PC-3 (cell line): ENCODE results near the gene SULT2B1. TPM values are rescaled to one million over a fixed set of nuclear protein-coding genes. Genes with fewer than 3 reads are reported as not detected.
"Not testable (repeated sequence)": the region's sequence is repeated elsewhere in the genome, so short reads cannot be mapped to it uniquely, and the experiment has no call there.

ENCODE experiments used
- ATAC-seq: fragments of 200-7000 bp; cut with Tn5 transposase; 2 replicates; pipeline ENCODE4 v1.9.1; 2020; ENCODE audit warnings: mild to moderate bottlenecking, moderate library complexity
- BruUV-seq: library from RNA; stranded (reverse); fragments of 400-500 nt; replicated peaks from 2 replicates; lab custom pipeline; 2021; lab: Mats Ljungman, UMichigan
- CTCF ChIA-PET: fragments of 300-600 bp; sonication (Branson Sonifier 250); formaldehyde crosslinking; loops from one replicate; lab custom pipeline; 2022; ENCODE audit warnings: antibody characterized with exemption; lab: Charles Lee
- POLR2A ChIA-PET: fragments of 300-600 bp; sonication (Branson Sonifier 250); formaldehyde crosslinking; loops from one replicate; lab custom pipeline; 2022; ENCODE audit warnings: antibody characterized with exemption; ENCODE audit not compliant: unreplicated experiment; lab: Charles Lee
- DNase-seq: peaks from one replicate; pipeline ENCODE4 v3.0.0-alpha.2; 2015
- H2AFZ ChIP-seq: fragments of 300-600 bp; sonication (generic); 2 replicates; pipeline ENCODE4 v1.6.0; 2016; ENCODE audit warnings: antibody characterized with exemption, low read length
- H3F3A ChIP-seq: fragments of 300-600 bp; sonication (generic); one replicate; pipeline ENCODE4 v1.6.0; 2017; ENCODE audit warnings: antibody characterized with exemption, low read length, control low read depth, mild to moderate bottlenecking; ENCODE audit not compliant: unreplicated experiment
- H3K27ac ChIP-seq: fragments of 300-600 bp; sonication (generic); 2 replicates; pipeline ENCODE4 v1.5.1; 2016; ENCODE audit warnings: mild to moderate bottlenecking, low read length
- H3K27me3 ChIP-seq: fragments of 300-600 bp; sonication (generic); 2 replicates; pipeline ENCODE4 v1.6.1; 2016; ENCODE audit warnings: low read length, mixed read lengths
- H3K36me3 ChIP-seq: fragments of 300-600 bp; sonication (generic); 2 replicates; pipeline ENCODE4 v1.6.1; 2016; ENCODE audit warnings: low read depth, mixed run types, low read length, mixed read lengths
- H3K4me1 ChIP-seq: fragments of 300-600 bp; sonication (generic); 2 replicates; pipeline ENCODE4 v1.5.1; 2016; ENCODE audit warnings: low read length; ENCODE audit not compliant: insufficient read depth
- H3K4me2 ChIP-seq: fragments of 300-600 bp; sonication (generic); 2 replicates; pipeline ENCODE4 v1.6.0; 2016; ENCODE audit warnings: low read length
- H3K4me3 ChIP-seq: fragments of 300-600 bp; sonication (generic); 2 replicates; pipeline ENCODE4 v1.5.1; 2016; ENCODE audit warnings: mild to moderate bottlenecking, low read length, mixed read lengths
- H3K79me2 ChIP-seq: fragments of 300-600 bp; sonication (generic); 2 replicates; pipeline ENCODE4 v1.6.1; 2017; ENCODE audit warnings: low read length, mixed read lengths
- H3K9ac ChIP-seq: fragments of 300-600 bp; sonication (generic); 2 replicates; pipeline ENCODE4 v1.6.0; 2016; ENCODE audit warnings: mild to moderate bottlenecking, low read length
- H3K9me2 ChIP-seq: fragments of 300-600 bp; sonication (generic); replicated peaks from 2 replicates; pipeline ENCODE4 v1.6.1; 2016; ENCODE audit warnings: mixed run types, low read length, mixed read lengths
- H3K9me3 ChIP-seq: fragments of 300-600 bp; sonication (generic); 2 replicates; pipeline ENCODE4 v1.6.1; 2016; ENCODE audit warnings: low read length, mixed read lengths
- H4K20me1 ChIP-seq: fragments of 300-600 bp; sonication (generic); 2 replicates; pipeline ENCODE4 v1.6.1; 2016; ENCODE audit warnings: low read length, mixed read lengths
- EZH2 ChIP-seq: fragments of 300-600 bp; sonication (generic); IDR thresholded peaks from one replicate; pipeline ENCODE4 v1.6.1; 2017; ENCODE audit warnings: antibody characterized with exemption, mild to moderate bottlenecking, low read length; ENCODE audit not compliant: unreplicated experiment
- EZH2phosphoT487 ChIP-seq: fragments of 300-600 bp; sonication (generic); IDR thresholded peaks from 2 replicates; pipeline ENCODE4 v1.6.1; 2018; ENCODE audit warnings: mild to moderate bottlenecking, antibody characterized with exemption, low read length, borderline replicate concordance
- intact Hi-C: fragments of 100-400 bp; cut with micrococcal nuclease; formaldehyde crosslinking; loops from 2 replicates; pipeline ENCODE4 v1.9.0; 2023
- total RNA-seq: library from RNA; depleted of rRNA; stranded (reverse); fragments of >200 nt; gene quantifications from 2 replicates; pipeline ENCODE4 v1.2.3, GENCODE V29; 2014
- TF ChIP-seq, protein P1 (sequence below): fragments of 300-600 bp; sonication (generic); conservative IDR thresholded peaks from 2 replicates; pipeline ENCODE4 v1.5.1; 2017; ENCODE audit warnings: antibody characterized with exemption, low read depth, mild to moderate bottlenecking, low read length

SULT2B1 gene
- total RNA-seq, 1 experiment from 2014 or later, result 6.7 TPM

DNA sequence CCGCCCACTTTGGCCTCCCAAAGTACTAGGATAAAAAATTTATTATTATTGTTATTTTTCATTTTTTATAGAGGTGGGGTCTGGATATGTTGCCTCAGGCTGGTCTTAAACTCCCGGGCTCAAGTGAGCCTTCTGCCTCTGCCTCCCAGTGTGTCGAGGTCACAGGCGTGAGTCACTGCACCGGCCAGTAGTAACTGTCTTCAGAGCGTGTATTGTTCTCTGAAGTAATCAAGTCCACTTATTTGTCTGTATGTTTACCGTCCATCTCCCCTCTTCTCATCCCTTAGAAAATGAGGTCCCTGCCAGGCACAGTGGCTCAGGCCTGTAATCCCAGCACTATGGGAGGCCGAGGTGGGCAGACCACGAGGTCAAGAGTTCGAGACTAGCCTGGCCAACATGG lies 18.2 kb upstream of the SULT2B1 start:
- H3K79me2 ChIP-seq, result no peaks in the 10 kb centered on the region
- TF ChIP-seq EZH2 (no peak), EZH2phosphoT487 (no peak)
- TF ChIP-seq, protein P1, sequence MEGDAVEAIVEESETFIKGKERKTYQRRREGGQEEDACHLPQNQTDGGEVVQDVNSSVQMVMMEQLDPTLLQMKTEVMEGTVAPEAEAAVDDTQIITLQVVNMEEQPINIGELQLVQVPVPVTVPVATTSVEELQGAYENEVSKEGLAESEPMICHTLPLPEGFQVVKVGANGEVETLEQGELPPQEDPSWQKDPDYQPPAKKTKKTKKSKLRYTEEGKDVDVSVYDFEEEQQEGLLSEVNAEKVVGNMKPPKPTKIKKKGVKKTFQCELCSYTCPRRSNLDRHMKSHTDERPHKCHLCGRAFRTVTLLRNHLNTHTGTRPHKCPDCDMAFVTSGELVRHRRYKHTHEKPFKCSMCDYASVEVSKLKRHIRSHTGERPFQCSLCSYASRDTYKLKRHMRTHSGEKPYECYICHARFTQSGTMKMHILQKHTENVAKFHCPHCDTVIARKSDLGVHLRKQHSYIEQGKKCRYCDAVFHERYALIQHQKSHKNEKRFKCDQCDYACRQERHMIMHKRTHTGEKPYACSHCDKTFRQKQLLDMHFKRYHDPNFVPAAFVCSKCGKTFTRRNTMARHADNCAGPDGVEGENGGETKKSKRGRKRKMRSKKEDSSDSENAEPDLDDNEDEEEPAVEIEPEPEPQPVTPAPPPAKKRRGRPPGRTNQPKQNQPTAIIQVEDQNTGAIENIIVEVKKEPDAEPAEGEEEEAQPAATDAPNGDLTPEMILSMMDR, result no peak
- H2AFZ ChIP-seq, result no peak overlapping the region
- H3K27ac ChIP-seq, result no peak overlapping the region
- POLR2A ChIA-PET, result no interaction called here
- H3K9me2 ChIP-seq, result no peaks in the 10 kb centered on the region
- H3K9me3 ChIP-seq, result no peaks in the 10 kb centered on the region
- H3K36me3 ChIP-seq, result no peaks in the 10 kb centered on the region
- no peaks in the 10 kb centered on the region for H3K27me3 ChIP-seq
- H3K4me3 ChIP-seq, result no peak overlapping the region
- no peaks in the 10 kb centered on the region for H3K4me1 ChIP-seq
- H3F3A ChIP-seq, result no peaks in the 10 kb centered on the region
- BruUV-seq, result no TSS peak
- CTCF ChIA-PET, result no interaction called here
- no peak overlapping the region for H3K9ac ChIP-seq
- intact Hi-C loops, result no loop called here
- ATAC-seq (no peak), DNase-seq (no peak)
- H3K4me2 ChIP-seq, result no peak overlapping the region
- no peaks in the 10 kb centered on the region for H4K20me1 ChIP-seq

DNA sequence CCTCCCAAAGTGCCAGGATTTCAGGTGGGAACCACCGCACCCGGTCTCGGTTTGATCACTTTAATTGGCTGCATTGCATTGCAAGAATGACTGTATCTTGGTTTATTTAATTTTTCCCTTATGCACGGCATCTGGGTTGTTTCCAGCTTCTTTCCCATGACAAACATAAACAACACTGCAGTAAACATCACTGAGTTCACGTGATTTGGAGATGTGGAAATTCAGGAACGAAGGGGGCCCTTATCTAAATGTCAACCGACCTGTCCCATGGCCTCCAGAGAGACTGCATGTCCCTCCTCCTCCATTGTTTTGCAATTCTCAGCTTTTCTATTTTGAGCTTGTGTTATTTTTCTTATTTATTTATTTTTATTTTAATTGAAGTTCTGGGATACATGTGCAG lies 14.4 kb upstream of the SULT2B1 start:
- intact Hi-C loops, result no loop called here
- peaks cover 7% of the 10 kb centered on the region; the same call in 1 of the 2 replicates for H3K4me1 ChIP-seq
- POLR2A ChIA-PET, result no interaction called here
- TF ChIP-seq EZH2, result no peak
- TF ChIP-seq, protein P1, result no peak
- H3K27me3 ChIP-seq, result no peaks in the 10 kb centered on the region
- H3K36me3 ChIP-seq, result no peaks in the 10 kb centered on the region
- H2AFZ ChIP-seq, result no peak overlapping the region
- no TSS peak for BruUV-seq
- no peak for DNase-seq
- H3K79me2 ChIP-seq, result no peaks in the 10 kb centered on the region
- CTCF ChIA-PET, result no interaction called here
- H3K4me3 ChIP-seq, result no peak overlapping the region
- H3K9me2 ChIP-seq, result no peaks in the 10 kb centered on the region
- H3K4me2 ChIP-seq, result no peak overlapping the region
- no peaks in the 10 kb centered on the region for H3F3A ChIP-seq
- ATAC-seq, result no peak
- no peak overlapping the region for H3K9ac ChIP-seq
- no peaks in the 10 kb centered on the region for H3K9me3 ChIP-seq
- no peaks in the 10 kb centered on the region for H4K20me1 ChIP-seq
- no peak overlapping the region for H3K27ac ChIP-seq

DNA sequence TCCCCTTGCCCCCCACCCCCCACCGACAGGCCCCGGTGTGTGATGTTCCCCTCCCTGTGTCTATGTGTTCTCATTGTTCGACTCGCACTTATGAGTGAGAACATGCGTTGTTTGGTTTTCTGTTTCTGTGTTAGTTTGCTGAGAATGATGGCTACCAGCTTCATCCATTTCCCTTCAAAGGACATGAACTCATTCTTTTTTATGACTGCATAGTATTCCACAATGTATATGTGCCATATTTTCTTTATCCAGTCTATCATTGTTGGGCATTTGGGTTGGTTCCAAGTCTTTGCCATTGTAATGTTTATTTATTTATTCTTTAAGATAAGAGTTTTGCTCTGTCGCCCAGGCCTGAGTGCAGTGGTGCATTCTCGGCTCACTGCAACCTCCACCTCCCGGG lies 13.9 kb upstream of the SULT2B1 start:
- H3K4me3 ChIP-seq, H4K20me1 ChIP-seq, POLR2A ChIA-PET, H3K27ac ChIP-seq, H3K9me3 ChIP-seq, H3K79me2 ChIP-seq, DNase-seq, CTCF ChIA-PET, BruUV-seq, H2AFZ ChIP-seq, ATAC-seq, H3K4me1 ChIP-seq, H3K4me2 ChIP-seq, H3K9me2 ChIP-seq, intact Hi-C loops, H3K36me3 ChIP-seq, H3K27me3 ChIP-seq, H3K9ac ChIP-seq, H3F3A ChIP-seq: not testable (repeated sequence)
